SK-N-SH treated with all-trans-retinoic acid at 6 μM for 48 hours (cell line): ENCODE results near the gene USP26.

Experiments
- ARNTL ChIP-seq: fragments of 450-650 bp; formaldehyde crosslinking; IDR thresholded peaks from 2 replicates; pipeline ENCODE4 v1.5.0; 2020; ENCODE audit warnings: low read depth, mild to moderate bottlenecking, moderate library complexity, borderline replicate concordance
- BACH2 ChIP-seq: fragments of 250-450 bp; sonication (Bioruptor Pico); IDR thresholded peaks from 2 replicates; pipeline ENCODE4 v1.9.0; 2021; ENCODE audit warnings: mild to moderate bottlenecking, borderline replicate concordance
- CREB5 ChIP-seq: fragments of 250-450 bp; sonication (Bioruptor Pico); IDR thresholded peaks from 2 replicates; pipeline ENCODE4 v1.5.1; 2020; ENCODE audit warnings: low read depth, mild to moderate bottlenecking, moderate library complexity
- OSR1 ChIP-seq: fragments of 250-450 bp; sonication (Bioruptor Pico); IDR thresholded peaks from 2 replicates; pipeline ENCODE4 v1.8.0; 2022; ENCODE audit warnings: moderate library complexity, mild to moderate bottlenecking, inconsistent platforms
- PATZ1 ChIP-seq: fragments of 250-450 bp; sonication (Bioruptor Pico); IDR thresholded peaks from 2 replicates; pipeline ENCODE4 v1.8.0; 2020; ENCODE audit warnings: mild to moderate bottlenecking, moderate library complexity, borderline replicate concordance
- PPARA ChIP-seq: fragments of 250-450 bp; sonication (Bioruptor Pico); IDR thresholded peaks from 2 replicates; pipeline ENCODE4 v1.5.0; 2020; ENCODE audit warnings: mild to moderate bottlenecking, borderline replicate concordance
- SNAI2 ChIP-seq: fragments of 250-450 bp; sonication (Bioruptor Pico); IDR thresholded peaks from 2 replicates; pipeline ENCODE4 v1.5.0; 2020; ENCODE audit warnings: mild to moderate bottlenecking, moderate library complexity
- ZC3H10 ChIP-seq: fragments of 250-450 bp; sonication (Bioruptor Pico); IDR thresholded peaks from 2 replicates; pipeline ENCODE4 v1.5.1; 2021; ENCODE audit warnings: mild to moderate bottlenecking, moderate library complexity
- ZFP3 ChIP-seq: fragments of 250-450 bp; sonication (Bioruptor Pico); IDR thresholded peaks from 2 replicates; pipeline ENCODE4 v1.5.0; 2020; ENCODE audit warnings: mild to moderate bottlenecking, moderate library complexity
- ZNF565 ChIP-seq: fragments of 450-650 bp; formaldehyde crosslinking; conservative IDR thresholded peaks from 2 replicates; pipeline ENCODE4 v1.5.0; 2020; ENCODE audit warnings: low read depth, mild to moderate bottlenecking, moderate library complexity
- ZNF8 ChIP-seq: fragments of 450-650 bp; formaldehyde crosslinking; IDR thresholded peaks from 2 replicates; pipeline ENCODE4 v1.5.0; 2020; ENCODE audit warnings: mild to moderate bottlenecking, moderate library complexity
- TF ChIP-seq, protein P1 (sequence below): fragments of 250-450 bp; sonication (Bioruptor Pico); IDR thresholded peaks from 2 replicates; pipeline ENCODE4 v1.8.0; 2021; ENCODE audit warnings: low read depth, mild to moderate bottlenecking, moderate library complexity, borderline replicate concordance

GRCh38 chrX:133007458-133007857, 89.5 kb downstream of the USP26 start:
- TF ChIP-seq ZFP3 (CRISPR knock-in tag) (no peak), BACH2 (CRISPR knock-in tag) (no peak), PATZ1 (CRISPR knock-in tag) (no peak), ARNTL (CRISPR knock-in tag) (no peak), PPARA (CRISPR knock-in tag) (no peak), ZC3H10 (CRISPR knock-in tag) (no peak), ZNF8 (no peak), ZNF565 (CRISPR knock-in tag) (no peak), SNAI2 (CRISPR knock-in tag) (no peak), CREB5 (no peak), OSR1 (CRISPR knock-in tag) (no peak)
- TF ChIP-seq, protein P1, sequence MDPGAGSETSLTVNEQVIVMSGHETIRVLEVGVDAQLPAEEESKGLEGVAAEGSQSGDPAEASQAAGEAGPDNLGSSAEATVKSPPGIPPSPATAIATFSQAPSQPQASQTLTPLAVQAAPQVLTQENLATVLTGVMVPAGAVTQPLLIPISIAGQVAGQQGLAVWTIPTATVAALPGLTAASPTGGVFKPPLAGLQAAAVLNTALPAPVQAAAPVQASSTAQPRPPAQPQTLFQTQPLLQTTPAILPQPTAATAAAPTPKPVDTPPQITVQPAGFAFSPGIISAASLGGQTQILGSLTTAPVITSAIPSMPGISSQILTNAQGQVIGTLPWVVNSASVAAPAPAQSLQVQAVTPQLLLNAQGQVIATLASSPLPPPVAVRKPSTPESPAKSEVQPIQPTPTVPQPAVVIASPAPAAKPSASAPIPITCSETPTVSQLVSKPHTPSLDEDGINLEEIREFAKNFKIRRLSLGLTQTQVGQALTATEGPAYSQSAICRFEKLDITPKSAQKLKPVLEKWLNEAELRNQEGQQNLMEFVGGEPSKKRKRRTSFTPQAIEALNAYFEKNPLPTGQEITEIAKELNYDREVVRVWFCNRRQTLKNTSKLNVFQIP (CRISPR knock-in tag), result no peak
